Sigmoid colon (tissue), 7 donors: ENCODE results near the gene MED29. TPM values are rescaled to one million over a fixed set of nuclear protein-coding genes. Genes with fewer than 3 reads are reported as not detected.

ENCODE experiments used
- DNase-seq: peaks from one replicate; pipeline ENCODE4 v3.0.0-alpha.2; 2019
- H3K27ac ChIP-seq, 4 donors: fragments of 200-600 bp; sonication (generic); one replicate each; pipeline ENCODE4 v1.5.1; 2016 to 2019; ENCODE audit warnings: mild to moderate bottlenecking in 1 of 4
- H3K27me3 ChIP-seq, 3 donors: fragments of 200-600 bp; sonication (generic); one replicate each; pipeline ENCODE4 v1.5.1; 2019; ENCODE audit warnings: mild to moderate bottlenecking in 1 of 3
- H3K36me3 ChIP-seq, 4 donors: fragments of 200-600 bp; sonication (generic); one replicate each; pipeline ENCODE4 v1.5.1; 2016 to 2019
- H3K4me1 ChIP-seq, 4 donors: fragments of 200-600 bp; sonication (generic); one replicate each; pipeline ENCODE4 v1.5.1; 2017 to 2019
- H3K4me3 ChIP-seq, 4 donors: fragments of 200-600 bp; sonication (generic); one replicate each; pipeline ENCODE4 v1.5.1; 2017 to 2019; ENCODE audit warnings: mild to moderate bottlenecking in 2 of 4, moderate library complexity in 1 of 4
- H3K9me3 ChIP-seq, 4 donors: fragments of 200-600 bp in 3 of 4; sonication (generic) in 3 of 4; one replicate each; pipeline versions ENCODE4 v1.5.1 to v1.6.1; 2013 to 2019
- EP300 ChIP-seq, 4 donors: sonication (generic); formaldehyde crosslinking; IDR thresholded peaks; one replicate each; pipeline ENCODE4 v1.6.1; 2017; ENCODE audit warnings: antibody characterized with exemption in 4 of 4
- POLR2A ChIP-seq, 2 donors: fragments of 450-650 bp; IDR thresholded peaks; one replicate each; pipeline ENCODE4 v1.6.1; 2016; ENCODE audit warnings: antibody characterized with exemption in 2 of 2, mild to moderate bottlenecking in 2 of 2, moderate library complexity in 2 of 2
- POLR2AphosphoS5 ChIP-seq, 4 donors: sonication (generic); formaldehyde crosslinking; IDR thresholded peaks; one replicate each; pipeline ENCODE4 v1.6.1; 2017; ENCODE audit warnings: antibody characterized with exemption in 4 of 4
- WGBS, 2 donors: extraction: QIAGEN DNeasy Blood & Tissue Kit; methylation state at CpG; one replicate each; pipeline ENCODE4 v1.1.7; 2013; 5-methylcytosine and 5-hydroxymethylcytosine counted together
- intact Hi-C: fragments of 100-400 bp; cut with DNase I; formaldehyde crosslinking; loops from one replicate; pipeline ENCODE4 v1.15.1; 2023
- polyA plus RNA-seq, 3 donors: library from polyadenylated mRNA; stranded (reverse); fragments of 200-250 nt; gene quantifications; one replicate each; pipeline ENCODE4 v1.2.3, GENCODE V29; 2013
- total RNA-seq, 4 donors: library from RNA; depleted of rRNA; stranded (reverse); fragments of >200 nt; gene quantifications; one replicate each; pipeline ENCODE4 v1.1.0, GENCODE V29; 2016
- TF ChIP-seq, protein P1 (sequence below), 4 experiments: fragments of 450-650 bp in 3 of 4; fragments of 200-600 bp in 1 of 4; IDR thresholded peaks; one replicate each; pipeline ENCODE4 v1.5.1; 2016 to 2019; ENCODE audit warnings: antibody characterized with exemption in 4 of 4, mild to moderate bottlenecking in 3 of 4, moderate library complexity in 2 of 4
- donor health status: healthy with polysubstance abuse.
- donor health status: Bipolar disorder and iron deficiency.
- donor health status: healthy.

MED29 gene
- total and polyA plus RNA-seq, 7 donors = 22.8 to 44.6 (median 31.0) TPM

DNA sequence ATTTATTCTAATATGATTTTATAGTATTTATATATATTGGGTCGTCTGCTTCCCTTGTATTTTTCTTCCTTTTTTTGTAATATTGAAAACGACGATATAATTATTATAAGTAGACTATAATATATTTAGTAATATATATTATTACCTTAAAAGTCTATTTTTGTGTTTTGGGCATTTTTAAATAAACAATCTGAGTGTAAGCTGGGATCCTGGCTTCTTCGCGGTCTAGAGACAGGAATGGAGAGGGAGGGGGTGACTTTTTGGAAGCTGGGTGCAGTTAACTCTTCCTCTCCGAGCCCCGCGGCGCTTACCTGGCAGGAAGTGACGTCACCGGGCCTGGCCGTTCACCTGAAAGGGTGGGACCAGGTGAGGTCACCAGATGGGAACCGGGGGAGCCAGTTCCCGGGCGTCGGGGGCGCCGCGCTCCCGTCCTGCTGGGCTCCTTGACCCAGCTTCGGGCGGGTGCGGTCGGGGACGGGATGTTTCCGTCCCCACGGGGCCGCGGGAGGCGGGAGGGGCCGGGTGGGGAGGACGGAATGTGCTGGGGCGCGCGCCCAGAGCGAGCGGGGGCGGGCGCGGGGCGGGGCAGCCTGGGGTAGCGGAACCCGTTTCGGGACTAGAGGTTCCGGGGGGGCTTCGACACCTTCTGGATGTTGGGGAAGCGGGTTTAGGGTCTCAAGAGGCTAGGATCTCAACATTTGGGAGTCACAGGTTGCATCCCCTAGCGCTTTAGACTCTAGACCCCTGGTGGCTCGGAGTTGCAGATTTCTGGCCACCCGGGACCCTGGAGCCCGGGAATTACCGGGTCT is 18.2 kb downstream of the MED29 start:
- 1% methylated on average over 52 of the region's 52 CpGs for WGBS, 2 donors
- TF ChIP-seq, protein P1, sequence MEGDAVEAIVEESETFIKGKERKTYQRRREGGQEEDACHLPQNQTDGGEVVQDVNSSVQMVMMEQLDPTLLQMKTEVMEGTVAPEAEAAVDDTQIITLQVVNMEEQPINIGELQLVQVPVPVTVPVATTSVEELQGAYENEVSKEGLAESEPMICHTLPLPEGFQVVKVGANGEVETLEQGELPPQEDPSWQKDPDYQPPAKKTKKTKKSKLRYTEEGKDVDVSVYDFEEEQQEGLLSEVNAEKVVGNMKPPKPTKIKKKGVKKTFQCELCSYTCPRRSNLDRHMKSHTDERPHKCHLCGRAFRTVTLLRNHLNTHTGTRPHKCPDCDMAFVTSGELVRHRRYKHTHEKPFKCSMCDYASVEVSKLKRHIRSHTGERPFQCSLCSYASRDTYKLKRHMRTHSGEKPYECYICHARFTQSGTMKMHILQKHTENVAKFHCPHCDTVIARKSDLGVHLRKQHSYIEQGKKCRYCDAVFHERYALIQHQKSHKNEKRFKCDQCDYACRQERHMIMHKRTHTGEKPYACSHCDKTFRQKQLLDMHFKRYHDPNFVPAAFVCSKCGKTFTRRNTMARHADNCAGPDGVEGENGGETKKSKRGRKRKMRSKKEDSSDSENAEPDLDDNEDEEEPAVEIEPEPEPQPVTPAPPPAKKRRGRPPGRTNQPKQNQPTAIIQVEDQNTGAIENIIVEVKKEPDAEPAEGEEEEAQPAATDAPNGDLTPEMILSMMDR (IDR thresholded peaks at IDR 0.05) = no peak
- TF ChIP-seq EP300 (IDR thresholded peaks at IDR 0.05) (peak; percentile 73 to 96 (median 86)), POLR2A (IDR thresholded peaks at IDR 0.05) (peak; percentile 82 to 87), POLR2AphosphoS5 (IDR thresholded peaks at IDR 0.05) (peak; percentile 96 to 97 (median 96))
- intact Hi-C loops = loop anchor here (2.0 to 10.0 kb wide), 3 partner anchors 13 to 1305 kb away; partner anchors contain the start of genes COQ8B and ITPKC
- peaks cover 0 to 49% (median 41%) of the 10 kb centered on the region in 4 donors for H3K4me1 ChIP-seq
- peak overlapping the region; percentile 76 to 99 (median 90) for H3K4me3 ChIP-seq
- H3K9me3 ChIP-seq = no peaks in the 10 kb centered on the region
- H3K36me3 ChIP-seq = peaks cover 12 to 22% (median 17%) of the 10 kb centered on the region in 4 donors
- peak; percentile 97 for DNase-seq
- no peaks in the 10 kb centered on the region for H3K27me3 ChIP-seq
- H3K27ac ChIP-seq = peak overlapping the region; percentile 100

DNA sequence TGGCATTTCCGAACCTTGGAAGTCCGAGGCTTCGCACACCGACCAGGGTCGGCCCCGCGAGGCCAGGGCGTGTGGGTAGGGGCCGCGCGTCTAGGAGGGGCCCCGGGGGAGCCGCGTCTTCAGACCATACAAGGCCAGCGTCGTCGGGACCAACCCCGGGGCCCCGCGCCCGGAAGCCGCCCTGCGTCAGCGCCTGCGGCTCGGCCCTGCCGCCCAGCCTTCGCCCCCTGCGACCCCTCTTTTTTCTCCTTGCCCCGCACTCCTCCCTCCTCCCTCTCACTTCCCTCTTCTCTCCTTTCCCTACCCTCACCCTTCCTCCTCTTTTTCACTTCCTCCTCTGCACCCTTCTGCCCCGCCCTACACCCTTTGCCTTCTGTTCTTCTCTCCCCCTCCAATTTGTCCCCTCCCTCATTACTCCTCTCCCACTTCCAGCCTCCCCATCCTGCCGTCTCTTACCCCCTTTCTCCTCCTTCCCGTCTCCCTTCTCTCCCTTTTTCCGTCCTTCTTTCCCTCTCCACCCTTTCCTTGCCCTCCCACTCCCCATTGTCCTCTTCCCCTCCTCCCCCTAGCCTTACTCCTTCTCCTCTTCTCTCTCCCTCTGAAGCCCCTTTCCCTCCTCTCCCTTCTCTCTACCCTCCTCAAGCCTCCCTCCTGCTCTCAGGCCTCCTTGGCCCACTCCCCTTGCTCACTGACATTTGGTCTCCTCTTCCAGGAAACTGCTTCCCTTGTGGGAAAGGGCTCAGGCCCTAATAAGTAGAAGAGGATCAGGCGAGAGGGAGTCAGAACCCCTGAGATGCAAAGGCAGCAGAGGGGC is 19.0 kb downstream of the MED29 start:
- WGBS, 2 donors = 1 to 2% methylated on average over 35 of the region's 35 CpGs
- Histone ChIP-seq H3K4me1 (peaks cover 0 to 49% (median 41%) of the 10 kb centered on the region in 4 donors), H3K36me3 (peaks cover 12 to 22% (median 17%) of the 10 kb centered on the region in 4 donors), H3K4me3 (peak overlapping the region; percentile 76 to 99 (median 90)), H3K9me3 (no peaks in the 10 kb centered on the region), H3K27ac (peak overlapping the region; percentile 100), H3K27me3 (no peaks in the 10 kb centered on the region)
- peak; percentile 95 for DNase-seq
- intact Hi-C loops = loop anchor here (2.0 kb wide), 1 partner anchor 13 kb away; no protein-coding TSS in a partner anchor
- TF ChIP-seq EP300 (IDR thresholded peaks at IDR 0.05) (peak in 3 of 4 donors; percentile 6 to 58 (median 16)), POLR2AphosphoS5 (IDR thresholded peaks at IDR 0.05) (peak; percentile 70 to 84 (median 76)), POLR2A (IDR thresholded peaks at IDR 0.05) (peak in 1 of 2 donors; percentile 43)
- TF ChIP-seq, protein P1 (IDR thresholded peaks at IDR 0.05) = no peak

DNA sequence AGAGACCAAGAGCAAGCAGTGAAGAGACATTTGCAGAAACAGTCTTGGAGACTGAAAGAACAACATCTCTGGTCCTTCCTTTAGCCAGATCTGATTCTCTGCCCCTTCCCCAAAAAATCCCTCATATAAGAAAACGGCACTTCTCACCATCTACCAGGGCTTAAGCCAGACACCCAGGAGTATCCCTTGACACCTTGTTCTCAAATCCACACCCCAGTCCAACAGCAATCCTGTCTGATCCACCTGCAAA is 19.6 kb downstream of the MED29 start:
- TF ChIP-seq EP300 (IDR thresholded peaks at IDR 0.05) = no peak
- TF ChIP-seq, protein P1 (IDR thresholded peaks at IDR 0.05) = no peak
- no peak for TF ChIP-seq POLR2A (IDR thresholded peaks at IDR 0.05)
- peak overlapping the region; percentile 100 for H3K27ac ChIP-seq
- no peaks in the 10 kb centered on the region for H3K27me3 ChIP-seq
- no peaks in the 10 kb centered on the region for H3K9me3 ChIP-seq
- peaks cover 12 to 22% (median 17%) of the 10 kb centered on the region in 4 donors for H3K36me3 ChIP-seq
- WGBS, 2 donors = 8 to 44% methylated on average over 1 of the region's 1 CpG
- peaks cover 0 to 49% (median 41%) of the 10 kb centered on the region in 4 donors for H3K4me1 ChIP-seq
- H3K4me3 ChIP-seq = peak overlapping the region; percentile 76 to 99 (median 90)
- no peak for DNase-seq
- intact Hi-C loops = loop anchor here (2.0 kb wide), 1 partner anchor 14 kb away; no protein-coding TSS in a partner anchor

DNA sequence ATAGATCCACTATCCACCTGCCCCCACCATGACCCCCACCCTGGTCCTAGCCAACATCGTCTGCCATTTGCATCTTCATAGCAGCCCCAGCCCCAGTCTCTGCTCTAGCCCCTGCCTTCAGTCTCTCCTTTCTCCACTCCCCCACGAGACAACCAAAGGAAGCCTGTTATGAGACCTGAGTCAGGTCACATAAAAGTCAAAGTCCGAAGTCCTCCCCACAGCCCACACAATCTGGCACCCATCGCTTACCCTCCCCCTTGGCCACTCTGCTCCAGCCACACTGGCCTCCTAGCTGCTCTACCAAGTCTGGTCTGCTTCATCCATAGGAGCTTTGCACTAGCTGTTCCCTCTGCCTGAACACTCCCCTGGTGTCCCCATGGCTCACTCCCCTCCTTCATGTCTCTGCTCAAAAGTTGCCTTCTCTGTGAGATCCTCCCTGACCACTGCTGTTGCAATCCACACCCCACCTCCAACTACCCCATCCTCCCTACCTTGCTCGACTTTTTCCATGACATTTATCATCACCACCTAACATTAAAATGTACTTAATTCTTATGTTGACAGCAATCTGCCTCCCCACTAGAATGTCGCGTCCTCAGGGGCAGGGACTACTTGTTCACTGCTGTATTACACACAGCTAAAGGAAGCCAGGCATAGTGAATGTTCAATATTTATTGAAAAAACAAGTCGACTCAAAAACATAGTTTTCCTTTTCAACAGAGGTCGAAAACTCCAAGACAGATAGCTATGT is 20.1 kb downstream of the MED29 start:
- intact Hi-C loops = loop anchor here (2.0 kb wide), 1 partner anchor 14 kb away; no protein-coding TSS in a partner anchor
- DNase-seq = peak; percentile 89
- Histone ChIP-seq H3K27ac (peak overlapping the region; percentile 100), H3K36me3 (peaks cover 12 to 23% (median 17%) of the 10 kb centered on the region in 4 donors), H3K9me3 (no peaks in the 10 kb centered on the region), H3K27me3 (no peaks in the 10 kb centered on the region), H3K4me1 (peaks cover 0 to 49% (median 41%) of the 10 kb centered on the region in 4 donors), H3K4me3 (peak overlapping the region; percentile 76 to 99 (median 90))
- WGBS, 2 donors = 3 to 18% methylated on average over 9 of the region's 9 CpGs
- TF ChIP-seq POLR2AphosphoS5 (IDR thresholded peaks at IDR 0.05) (peak; percentile 64 to 88 (median 76)), EP300 (IDR thresholded peaks at IDR 0.05) (no peak), POLR2A (IDR thresholded peaks at IDR 0.05) (peak; percentile 24 to 35)
- TF ChIP-seq, protein P1 (IDR thresholded peaks at IDR 0.05) = no peak
